Lung microvascular endothelial cell (primary cell): Measurements from ENCODE around the gene FRMD3. TPM values are rescaled to one million over a fixed set of nuclear protein-coding genes. Genes with fewer than 3 reads are reported as not detected.

Source experiments
- DNase-seq, 2 donors: peaks; one replicate each; pipeline versions ENCODE4 v3.0.0 to v3.0.0-alpha.2; 2010; ENCODE audit warnings: low read depth in 2 of 2
- total RNA-seq: library from RNA; depleted of rRNA; stranded (reverse); fragments of >200 nt; gene quantifications from 2 replicates; pipeline ENCODE4 v1.2.1, GENCODE V29; 2014

FRMD3 gene
- 2.4 and 6.8 TPM in 2 replicates for total RNA-seq

GRCh38 chr9:83538172-83538889 is at the start of gene FRMD3:
FRMD3 (minus strand) TSS chr9:83538401; CDS start chr9:83538231, 170 bp downstream.
- peak; percentile 87 to 91 for DNase-seq

- no peak for DNase-seq
Measured at GRCh38 chr9:83584995-83585394, 46.8 kb upstream of the FRMD3 start.

GRCh38 chr9:83583151-83584014 is 45.2 kb upstream of the FRMD3 start:
- peak; percentile 61 to 77 for DNase-seq

GRCh38 chr9:83582029-83582428 is 43.8 kb upstream of the FRMD3 start:
- DNase-seq: no peak

GRCh38 chr9:83574482-83574881 is 36.3 kb upstream of the FRMD3 start:
- no peak for DNase-seq

- peak in 1 of 2 donors; percentile 52 for DNase-seq
Measured at GRCh38 chr9:83572524-83572923, 34.3 kb upstream of the FRMD3 start.

GRCh38 chr9:83570359-83570758 is 32.2 kb upstream of the FRMD3 start:
- DNase-seq: no peak

GRCh38 chr9:83569326-83569725 is 31.1 kb upstream of the FRMD3 start:
- no peak for DNase-seq

- no peak for DNase-seq
Measured at GRCh38 chr9:83563360-83563759, 25.2 kb upstream of the FRMD3 start.

GRCh38 chr9:83560169-83560826 is 22.1 kb upstream of the FRMD3 start:
- no peak for DNase-seq

- DNase-seq: no peak
Measured at GRCh38 chr9:83557771-83558170, 19.6 kb upstream of the FRMD3 start.

GRCh38 chr9:83557317-83557716 is 19.1 kb upstream of the FRMD3 start:
- no peak for DNase-seq

- no peak for DNase-seq
Measured at GRCh38 chr9:83554278-83554677, 16.1 kb upstream of the FRMD3 start.

- DNase-seq: peak; percentile 85 to 87
Measured at GRCh38 chr9:83544002-83544698, 5.9 kb upstream of the FRMD3 start.

GRCh38 chr9:83538890-83539238 is 663 bp upstream of the FRMD3 start:
- DNase-seq: no peak

GRCh38 chr9:83537331-83538171 is 650 bp downstream of the FRMD3 start:
- peak; percentile 17 to 22 for DNase-seq

GRCh38 chr9:83536332-83536731 is 1.9 kb downstream of the FRMD3 start:
- no peak for DNase-seq

GRCh38 chr9:83535736-83536135 is 2.5 kb downstream of the FRMD3 start:
- peak in 1 of 2 donors; percentile 65 for DNase-seq

- no peak for DNase-seq
Measured at GRCh38 chr9:83533296-83533695, 4.9 kb downstream of the FRMD3 start.

GRCh38 chr9:83526901-83527300 is 11.3 kb downstream of the FRMD3 start:
- DNase-seq: no peak

GRCh38 chr9:83526211-83526610 is 12.0 kb downstream of the FRMD3 start:
- no peak for DNase-seq
